ENCODE data around the gene CTNNA1. TPM values are rescaled to one million over a fixed set of nuclear protein-coding genes. Genes with fewer than 3 reads are reported as not detected.
"Not testable (repeated sequence)": the region's sequence is repeated elsewhere in the genome, so short reads cannot be mapped to it uniquely, and the experiment has no call there.

The CTNNA1 gene
- total and polyA plus RNA-seq, 8 donors, result 53.9 to 193 (median 108) TPM

- H3K27me3 ChIP-seq, result no peaks in the 10 kb centered on the region
- WGBS, 2 donors, result 68 to 72% methylated on average over 2 of the region's 2 CpGs
- DNase-seq (no peak), ATAC-seq (no peak), FAIRE-seq (peak; percentile 23)
- TF ChIP-seq, protein P1, sequence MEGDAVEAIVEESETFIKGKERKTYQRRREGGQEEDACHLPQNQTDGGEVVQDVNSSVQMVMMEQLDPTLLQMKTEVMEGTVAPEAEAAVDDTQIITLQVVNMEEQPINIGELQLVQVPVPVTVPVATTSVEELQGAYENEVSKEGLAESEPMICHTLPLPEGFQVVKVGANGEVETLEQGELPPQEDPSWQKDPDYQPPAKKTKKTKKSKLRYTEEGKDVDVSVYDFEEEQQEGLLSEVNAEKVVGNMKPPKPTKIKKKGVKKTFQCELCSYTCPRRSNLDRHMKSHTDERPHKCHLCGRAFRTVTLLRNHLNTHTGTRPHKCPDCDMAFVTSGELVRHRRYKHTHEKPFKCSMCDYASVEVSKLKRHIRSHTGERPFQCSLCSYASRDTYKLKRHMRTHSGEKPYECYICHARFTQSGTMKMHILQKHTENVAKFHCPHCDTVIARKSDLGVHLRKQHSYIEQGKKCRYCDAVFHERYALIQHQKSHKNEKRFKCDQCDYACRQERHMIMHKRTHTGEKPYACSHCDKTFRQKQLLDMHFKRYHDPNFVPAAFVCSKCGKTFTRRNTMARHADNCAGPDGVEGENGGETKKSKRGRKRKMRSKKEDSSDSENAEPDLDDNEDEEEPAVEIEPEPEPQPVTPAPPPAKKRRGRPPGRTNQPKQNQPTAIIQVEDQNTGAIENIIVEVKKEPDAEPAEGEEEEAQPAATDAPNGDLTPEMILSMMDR (IDR thresholded peaks at IDR 0.05), result no peak
- intact Hi-C loops (cut with DNase I), result no loop called here
- no peak overlapping the region for H3K27ac ChIP-seq
- H3K36me3 ChIP-seq, result peaks cover 0 to 4% (median 0%) of the 10 kb centered on the region in 3 donors
- H3K9me3 ChIP-seq, result no peaks in the 10 kb centered on the region
- no peaks in the 10 kb centered on the region for H3K4me1 ChIP-seq
- no peak overlapping the region for H3K4me3 ChIP-seq
Measured at GRCh38 chr5:138832218-138832617, 79.0 kb downstream of the CTNNA1 start.

GRCh38 chr5:138833080-138833479, 79.9 kb downstream of the CTNNA1 start:
- intact Hi-C loops (cut with DNase I), result no loop called here
- H3K4me3 ChIP-seq, result no peak overlapping the region

DNA sequence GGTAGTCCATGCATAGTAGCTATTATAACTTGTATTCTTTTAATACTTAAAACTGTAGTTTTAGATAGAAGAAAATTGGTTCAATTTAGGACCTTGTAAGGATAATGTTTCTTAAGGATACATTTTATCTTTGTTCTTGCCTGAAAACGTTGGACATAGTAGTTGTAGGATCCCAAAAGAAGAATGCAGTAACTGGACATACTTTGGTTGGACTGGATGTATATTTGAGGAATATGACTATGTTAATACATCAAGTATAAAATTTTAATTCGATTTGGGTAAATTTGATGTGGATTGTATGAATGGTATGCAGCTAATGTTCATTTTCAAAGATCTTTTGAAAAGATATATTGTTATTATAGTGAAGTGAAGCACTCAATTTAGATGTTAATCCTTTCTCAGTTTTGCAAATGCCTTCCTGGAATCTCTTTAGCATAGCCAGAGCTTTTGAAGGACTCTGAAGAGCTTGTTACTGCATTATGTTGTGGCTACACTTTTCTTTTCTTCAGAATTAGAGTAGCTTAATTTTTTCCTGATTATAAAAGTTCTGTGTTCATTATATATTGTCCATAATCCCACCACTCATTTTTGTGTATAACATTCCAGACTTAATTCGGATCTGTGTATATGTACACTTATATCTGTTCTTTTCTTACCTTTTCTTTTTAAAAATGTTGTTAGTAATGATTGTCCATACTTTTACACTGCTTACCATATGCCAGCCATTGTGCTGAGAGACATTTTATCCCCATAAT, 80.7 kb downstream of the CTNNA1 start:
- FAIRE-seq (no peak), DNase-seq (no peak), ATAC-seq (no peak)
- H3K4me3 ChIP-seq, result no peak overlapping the region
- no peaks in the 10 kb centered on the region for H3K4me1 ChIP-seq
- no peaks in the 10 kb centered on the region for H3K27me3 ChIP-seq
- peaks cover 0 to 4% (median 0%) of the 10 kb centered on the region in 3 donors for H3K36me3 ChIP-seq
- intact Hi-C loops (cut with DNase I), result no loop called here
- TF ChIP-seq, protein P1 (IDR thresholded peaks at IDR 0.05), result no peak
- no peaks in the 10 kb centered on the region for H3K9me3 ChIP-seq
- no peak overlapping the region for H3K27ac ChIP-seq
- 43 to 53% methylated on average over 3 of the region's 3 CpGs for WGBS, 2 donors

More at GRCh38 chr5:138833080-138833479, 79.9 kb downstream of the CTNNA1 start:
- ATAC-seq (no peak), FAIRE-seq (no peak), DNase-seq (no peak)
- Histone ChIP-seq H3K27ac (no peak overlapping the region), H3K27me3 (no peaks in the 10 kb centered on the region), H3K4me1 (no peaks in the 10 kb centered on the region), H3K36me3 (peaks cover 0 to 4% (median 0%) of the 10 kb centered on the region in 3 donors), H3K9me3 (no peaks in the 10 kb centered on the region)
- 75 to 81% methylated on average over 2 of the region's 2 CpGs for WGBS, 2 donors
- TF ChIP-seq, protein P1 (IDR thresholded peaks at IDR 0.05), result no peak

GRCh38 chr5:138834853-138835252, 81.6 kb downstream of the CTNNA1 start:
- H3K9me3 ChIP-seq; H3K36me3 ChIP-seq; intact Hi-C loops (cut with DNase I); H3K4me1 ChIP-seq; ATAC-seq; H3K27ac ChIP-seq; H3K27me3 ChIP-seq; H3K4me3 ChIP-seq; FAIRE-seq; DNase-seq: not testable (repeated sequence)
- 96 to 97% methylated on average over 6 of the region's 6 CpGs for WGBS, 2 donors

- Histone ChIP-seq H3K36me3 (no peaks in the 10 kb centered on the region), H3K4me1 (peaks cover 0 to 2% (median 0%) of the 10 kb centered on the region in 3 donors), H3K4me3 (no peak overlapping the region), H3K27ac (no peak overlapping the region), H3K27me3 (no peaks in the 10 kb centered on the region), H3K9me3 (no peaks in the 10 kb centered on the region)
- FAIRE-seq (no peak), DNase-seq (no peak), ATAC-seq (no peak)
- WGBS, 2 donors, result 89 to 93% methylated on average over 4 of the region's 4 CpGs
- intact Hi-C loops (cut with DNase I), result no loop called here
- TF ChIP-seq, protein P1 (IDR thresholded peaks at IDR 0.05), result no peak
Measured at GRCh38 chr5:138837160-138837559, 83.9 kb downstream of the CTNNA1 start.

Data from pancreas (tissue), 10 donors.